ENCODE data around the gene KHDRBS2. TPM values are rescaled to one million over a fixed set of nuclear protein-coding genes. Genes with fewer than 3 reads are reported as not detected.

The KHDRBS2 gene
- total and polyA plus RNA-seq, 2 donors (not counting 3 experiments of a cell fraction or from before 2014, with no cell fraction given) = not detected

DNA sequence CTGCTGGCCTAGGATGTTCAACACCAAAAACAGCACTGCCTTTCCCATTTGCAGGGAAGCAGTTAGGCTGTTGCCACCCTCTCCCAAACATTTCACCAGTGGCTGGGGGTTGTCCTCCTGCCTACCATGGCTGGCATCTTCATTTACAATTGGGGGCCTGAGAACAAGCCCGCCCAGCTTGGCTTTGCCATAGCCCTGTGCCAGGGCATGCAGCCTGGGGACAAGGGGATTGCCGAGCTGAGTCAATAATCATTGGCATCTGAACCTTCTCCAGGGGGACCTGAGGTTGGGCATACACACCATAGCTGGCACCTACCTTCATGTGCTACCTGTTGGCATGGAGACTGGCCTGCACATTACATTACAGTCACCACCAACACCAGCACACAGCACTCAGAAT is 345.1 kb downstream of the KHDRBS2 start:
- ChIA-PET POLR2A (no interaction called here), CTCF (no interaction called here)
- intact Hi-C loops (cut with micrococcal nuclease) = no loop called here
- H3K79me2 ChIP-seq (ENCODE audit: control insufficient read depth, insufficient read depth, low read length) = no peaks in the 10 kb centered on the region
- no peak for TF ChIP-seq FOS (IDR thresholded peaks at IDR 0.05; ENCODE audit: borderline replicate concordance, insufficient read depth, low read length)
- TF ChIP-seq GATA2 (IDR thresholded peaks at IDR 0.05; ENCODE audit: insufficient read depth, insufficient read length, low read depth, low read length) = no peak
- no peak for TF ChIP-seq JUN (IDR thresholded peaks at IDR 0.05; ENCODE audit: borderline replicate concordance, insufficient read depth, insufficient read length, low read depth)
- TF ChIP-seq POLR2AphosphoS5 (IDR thresholded peaks at IDR 0.05; ENCODE audit: insufficient read depth, low read depth, low read length) = no peak
- no peak for TF ChIP-seq MYC (IDR thresholded peaks at IDR 0.05; ENCODE audit: low read depth, low read length)
- TF ChIP-seq POLR2A (IDR thresholded peaks at IDR 0.05; ENCODE audit: low read depth, low read length) = no peak
- TF ChIP-seq, protein P1, sequence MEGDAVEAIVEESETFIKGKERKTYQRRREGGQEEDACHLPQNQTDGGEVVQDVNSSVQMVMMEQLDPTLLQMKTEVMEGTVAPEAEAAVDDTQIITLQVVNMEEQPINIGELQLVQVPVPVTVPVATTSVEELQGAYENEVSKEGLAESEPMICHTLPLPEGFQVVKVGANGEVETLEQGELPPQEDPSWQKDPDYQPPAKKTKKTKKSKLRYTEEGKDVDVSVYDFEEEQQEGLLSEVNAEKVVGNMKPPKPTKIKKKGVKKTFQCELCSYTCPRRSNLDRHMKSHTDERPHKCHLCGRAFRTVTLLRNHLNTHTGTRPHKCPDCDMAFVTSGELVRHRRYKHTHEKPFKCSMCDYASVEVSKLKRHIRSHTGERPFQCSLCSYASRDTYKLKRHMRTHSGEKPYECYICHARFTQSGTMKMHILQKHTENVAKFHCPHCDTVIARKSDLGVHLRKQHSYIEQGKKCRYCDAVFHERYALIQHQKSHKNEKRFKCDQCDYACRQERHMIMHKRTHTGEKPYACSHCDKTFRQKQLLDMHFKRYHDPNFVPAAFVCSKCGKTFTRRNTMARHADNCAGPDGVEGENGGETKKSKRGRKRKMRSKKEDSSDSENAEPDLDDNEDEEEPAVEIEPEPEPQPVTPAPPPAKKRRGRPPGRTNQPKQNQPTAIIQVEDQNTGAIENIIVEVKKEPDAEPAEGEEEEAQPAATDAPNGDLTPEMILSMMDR (IDR thresholded peaks at IDR 0.05; ENCODE audit: extremely low read depth in 1 of 2, insufficient read depth in 1 of 2, low read depth in 1 of 2, low read length in 2 of 2) = no peak
- no peak for TF ChIP-seq MAX (IDR thresholded peaks at IDR 0.05; ENCODE audit: insufficient read depth, insufficient read length)
- TF ChIP-seq EZH2 (IDR thresholded peaks at IDR 0.05; ENCODE audit: borderline replicate concordance, low read depth, low read length, severe bottlenecking) = no peak
- no peaks in the 10 kb centered on the region for H3K4me1 ChIP-seq (ENCODE audit: control insufficient read depth, extremely low read depth, insufficient read depth, low read length)
- H3K4me3 ChIP-seq (replicated peaks in 1 of 3; ENCODE audit: insufficient read depth in 1 of 3, low read depth in 1 of 3, low read length in 3 of 3) = no peak overlapping the region
- dilution Hi-C loops (cut with MboI; ENCODE audit: extremely low pct_ligation_motif_present, low sequenced_read_pairs) = no loop called here
- FAIRE-seq (no peak), DNase-seq (ENCODE audit: low read depth, low spot score) (no peak)
- H2AFZ ChIP-seq (ENCODE audit: low read depth, low read length) = no peak overlapping the region
- H3K9me3 ChIP-seq (replicated peaks; ENCODE audit: control insufficient read depth, insufficient read depth, low read length) = peaks cover 8% of the 10 kb centered on the region
- no peak overlapping the region for H3K9ac ChIP-seq (replicated peaks; ENCODE audit: extremely low read depth, insufficient read depth, low read length)
- no peaks in the 10 kb centered on the region for H3K27me3 ChIP-seq (ENCODE audit: control insufficient read depth in 2 of 2, insufficient read depth in 2 of 2, low read length in 2 of 2)
- no TSS peak for BruUV-seq (replicated peaks)
- no peak overlapping the region for H3K4me2 ChIP-seq (ENCODE audit: insufficient read depth, low read length)
- no peaks in the 10 kb centered on the region for H3K36me3 ChIP-seq (ENCODE audit: control insufficient read depth in 2 of 2, extremely low read depth in 1 of 2, insufficient read depth in 2 of 2, low read length in 2 of 2)
- no peaks in the 10 kb centered on the region for H4K20me1 ChIP-seq (replicated peaks; ENCODE audit: control insufficient read depth, extremely low read depth, insufficient read depth, low read length)
- no peaks in the 10 kb centered on the region for H3K9me1 ChIP-seq (replicated peaks; ENCODE audit: control insufficient read depth, extremely low read depth, insufficient read depth, low read length)
- H3K27ac ChIP-seq (ENCODE audit: insufficient read depth, low read depth, low read length) = no peak overlapping the region

Data from endothelial cell of umbilical vein (primary cell).